Right ventricle myocardium inferior (tissue), 1 donor: ENCODE results near the gene POLE4. TPM values are rescaled to one million over a fixed set of nuclear protein-coding genes. Genes with fewer than 3 reads are reported as not detected.

Experiments used
- ATAC-seq: fragments of 200-7000 bp; cut with Tn5 transposase; one replicate; pipeline ENCODE4 v1.9.1; 2020; ENCODE audit warnings: mild to moderate bottlenecking, moderate library complexity
- DNase-seq: peaks from one replicate; pipeline ENCODE4 v3.0.0; 2021; ENCODE audit errors: missing footprints
- intact Hi-C: fragments of 100-400 bp; cut with DNase I; formaldehyde crosslinking; loops from one replicate; pipeline ENCODE4 v1.11.0; 2022
- total RNA-seq: library from RNA; stranded (reverse); fragmentation: NEBNext Ultra II Directional; extraction: Animal tissue kit (Norgen Biotek cat#: 25700); gene quantifications from one replicate; pipeline ENCODE4 v1.2.1, GENCODE V29; 2021
- donor health status: DM: no; HTN: yes; CAD: no; lungs with severe emphysema.

Gene POLE4
- total RNA-seq, 1 donor from 2014 or later = 51.7 TPM

GRCh38 chr2:74982577-74982976 lies 24.1 kb downstream of the POLE4 start:
- intact Hi-C loops = no loop called here
- ATAC-seq (no peak), DNase-seq (no peak)

- ATAC-seq (no peak), DNase-seq (no peak)
- intact Hi-C loops = no loop called here
These were observed 25.4 kb downstream of the POLE4 start for GRCh38 chr2:74983631-74984392.

GRCh38 chr2:74984947-74985637 lies 26.6 kb downstream of the POLE4 start:
- DNase-seq (no peak), ATAC-seq (no peak)
- intact Hi-C loops = no loop called here

- ATAC-seq (peak; percentile 48), DNase-seq (peak; percentile 64)
- intact Hi-C loops = no loop called here
These were observed 27.7 kb downstream of the POLE4 start for GRCh38 chr2:74985978-74986609.

- ATAC-seq (no peak), DNase-seq (no peak)
- intact Hi-C loops = no loop called here
These were observed 33.5 kb downstream of the POLE4 start for GRCh38 chr2:74991977-74992376.

GRCh38 chr2:74999468-74999867 lies 41.0 kb downstream of the POLE4 start:
- ATAC-seq (no peak), DNase-seq (no peak)
- intact Hi-C loops = no loop called here

- intact Hi-C loops = no loop called here
- DNase-seq (no peak), ATAC-seq (no peak)
These were observed 43.6 kb downstream of the POLE4 start for GRCh38 chr2:75002007-75002406.

GRCh38 chr2:75003276-75003675 lies 44.8 kb downstream of the POLE4 start:
- intact Hi-C loops = no loop called here
- ATAC-seq (no peak), DNase-seq (no peak)

GRCh38 chr2:75003773-75004172 lies 45.3 kb downstream of the POLE4 start:
- no peak for DNase-seq
- intact Hi-C loops = no loop called here
- ATAC-seq = no peak

GRCh38 chr2:75006041-75006440 lies 47.6 kb downstream of the POLE4 start:
- no peak for ATAC-seq
- no peak for DNase-seq
- intact Hi-C loops = no loop called here

- no peak for DNase-seq
- ATAC-seq = no peak
- intact Hi-C loops = no loop called here
These were observed 48.6 kb downstream of the POLE4 start for GRCh38 chr2:75007061-75007460.

GRCh38 chr2:75007819-75008218 lies 49.4 kb downstream of the POLE4 start:
- no peak for DNase-seq
- ATAC-seq = no peak
- intact Hi-C loops = no loop called here

- DNase-seq = no peak
- ATAC-seq = no peak
- intact Hi-C loops = no loop called here
These were observed 52.1 kb downstream of the POLE4 start for GRCh38 chr2:75010571-75010970.

GRCh38 chr2:75012080-75012479 lies 53.6 kb downstream of the POLE4 start:
- no peak for ATAC-seq
- intact Hi-C loops = no loop called here
- DNase-seq = no peak

- intact Hi-C loops = no loop called here
- no peak for ATAC-seq
- DNase-seq = no peak
These were observed 59.7 kb downstream of the POLE4 start for GRCh38 chr2:75018162-75018561.

Other genes starting within 250 kb of the POLE4 start
- gene HK2, start 124.5 kb upstream of the POLE4 start, total RNA-seq = 5.4 TPM
- gene TACR1, start 240.9 kb downstream of the POLE4 start, total RNA-seq = not detected